ENCODE results near the gene TMCC1.

Gene TMCC1

DNA sequence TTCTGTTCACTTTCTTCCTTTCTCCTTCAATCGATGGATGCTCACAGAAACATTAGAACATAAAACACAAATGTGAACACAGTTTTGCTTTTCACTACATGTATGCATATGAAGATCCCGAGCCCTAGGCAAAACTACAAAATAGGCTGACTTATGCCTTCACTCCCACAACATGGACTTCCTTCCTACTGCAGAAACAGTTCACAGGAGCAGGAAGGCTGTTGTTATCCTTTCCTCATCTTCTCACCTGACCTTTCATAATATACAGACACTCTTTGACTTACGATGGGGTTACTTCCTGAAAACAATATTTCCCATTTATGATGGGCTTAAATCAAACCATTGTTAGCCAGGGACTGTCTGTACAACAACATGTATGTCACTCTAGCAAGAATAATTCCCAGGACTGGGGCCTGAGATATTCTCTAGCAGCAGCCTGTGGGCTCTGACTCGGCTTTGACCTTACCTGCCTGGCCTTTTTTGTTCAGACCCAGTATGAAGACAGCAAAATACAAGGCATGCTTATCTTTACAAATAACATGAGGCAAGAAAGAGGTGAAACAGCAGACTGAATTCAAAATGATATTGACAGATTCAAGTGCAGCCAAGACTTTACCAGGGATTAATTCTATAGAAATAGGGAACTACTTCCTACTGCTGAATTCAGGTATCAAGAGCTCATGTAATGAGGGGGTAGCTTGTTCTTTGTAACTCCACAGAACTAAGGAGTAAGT is 235.2 kb downstream of the TMCC1 start:
- peaks cover 55% of the 10 kb centered on the region for H3K4me1 ChIP-seq (ENCODE audit: control insufficient read depth, insufficient read depth, low read length)

DNA sequence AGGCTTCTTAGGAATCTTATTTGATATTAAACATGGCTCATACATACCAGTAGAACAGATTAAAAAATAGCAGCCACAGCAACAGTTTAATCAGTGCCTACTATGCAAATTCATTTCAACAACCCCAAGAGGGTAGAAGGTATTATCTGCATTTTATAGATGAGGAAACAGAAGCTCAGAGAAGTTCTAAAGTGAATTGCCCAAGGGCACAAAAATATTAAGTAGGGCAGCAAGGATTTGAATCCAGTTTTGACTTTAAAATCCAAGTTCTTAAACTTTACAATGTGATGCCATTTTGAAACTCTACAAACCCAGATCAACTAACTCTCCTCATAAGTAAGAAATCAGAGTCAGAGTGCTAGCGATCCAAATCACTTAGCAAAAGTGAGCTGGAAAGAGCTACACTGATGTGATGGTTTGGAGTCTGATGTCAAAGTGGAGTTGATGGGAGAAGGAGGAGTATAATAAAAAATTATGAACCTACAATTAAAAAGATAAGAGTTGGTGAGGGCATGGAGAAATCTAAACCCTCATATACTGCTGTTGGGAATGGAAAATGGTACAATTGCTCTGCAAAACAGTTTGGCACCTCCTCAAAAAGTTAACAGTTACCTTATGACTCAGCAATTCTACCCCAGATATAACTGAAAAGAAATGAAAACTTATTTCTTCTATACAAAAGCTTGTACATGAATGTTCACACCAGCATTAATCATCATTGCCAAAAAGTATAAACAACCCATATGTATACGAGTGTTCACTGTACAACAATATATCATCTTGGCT is 236.1 kb downstream of the TMCC1 start:
- Histone ChIP-seq H3K4me3 (ENCODE audit: low read length) (no peak overlapping the region), H3K36me3 (ENCODE audit: control insufficient read depth, insufficient read depth, low read length, severe bottlenecking) (peaks cover 32% of the 10 kb centered on the region), H3K9ac (ENCODE audit: low read length) (no peak overlapping the region), H3K4me1 (ENCODE audit: control insufficient read depth, insufficient read depth, low read length) (peaks cover 54% of the 10 kb centered on the region), H3K27me3 (replicated peaks; ENCODE audit: control insufficient read depth, insufficient read depth, low read length) (no peaks in the 10 kb centered on the region), H3K9me3 (ENCODE audit: control insufficient read depth, low read length) (no peaks in the 10 kb centered on the region)
- DNase-seq (ENCODE audit: low read depth): peak; percentile 58

More for the DNA sequence above, 235.2 kb downstream of the TMCC1 start:
- Histone ChIP-seq H3K27me3 (replicated peaks; ENCODE audit: control insufficient read depth, insufficient read depth, low read length) (no peaks in the 10 kb centered on the region), H3K36me3 (ENCODE audit: control insufficient read depth, insufficient read depth, low read length, severe bottlenecking) (peaks cover 30% of the 10 kb centered on the region), H3K4me3 (ENCODE audit: low read length) (no peak overlapping the region), H3K9ac (ENCODE audit: low read length) (no peak overlapping the region), H3K9me3 (ENCODE audit: control insufficient read depth, low read length) (no peaks in the 10 kb centered on the region)
- no peak for DNase-seq (ENCODE audit: low read depth)

- H3K4me1 ChIP-seq (ENCODE audit: control insufficient read depth, insufficient read depth, low read length): peaks cover 56% of the 10 kb centered on the region
- H3K9ac ChIP-seq (ENCODE audit: low read length): no peak overlapping the region
- no peaks in the 10 kb centered on the region for H3K27me3 ChIP-seq (replicated peaks; ENCODE audit: control insufficient read depth, insufficient read depth, low read length)
- no peaks in the 10 kb centered on the region for H3K9me3 ChIP-seq (ENCODE audit: control insufficient read depth, low read length)
- H3K36me3 ChIP-seq (ENCODE audit: control insufficient read depth, insufficient read depth, low read length, severe bottlenecking): peaks cover 30% of the 10 kb centered on the region
- H3K4me3 ChIP-seq (ENCODE audit: low read length): no peak overlapping the region
- DNase-seq (ENCODE audit: low read depth): no peak
Measured at GRCh38 chr3:129656659-129657247, 236.8 kb downstream of the TMCC1 start.

DNA sequence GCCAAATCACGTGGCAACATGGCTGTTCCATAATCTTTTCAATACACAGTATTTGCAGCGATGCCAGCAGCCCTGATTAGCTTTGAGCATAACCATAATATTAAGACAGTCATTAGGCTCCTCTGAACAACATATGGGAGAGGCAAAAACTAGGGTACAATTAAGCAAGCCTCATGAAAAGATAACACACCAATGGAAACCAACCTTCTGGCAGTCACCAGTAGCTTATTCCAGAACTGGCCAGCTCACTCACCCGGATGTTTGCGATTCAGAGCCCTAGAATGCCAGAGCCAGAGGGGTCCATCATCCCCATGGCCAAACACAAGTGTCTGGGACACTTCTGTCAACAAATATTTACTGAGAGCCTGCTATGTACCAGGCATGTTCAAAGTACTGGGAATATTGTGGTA is 238.2 kb downstream of the TMCC1 start:
- no peak for DNase-seq (ENCODE audit: low read depth)

DNA sequence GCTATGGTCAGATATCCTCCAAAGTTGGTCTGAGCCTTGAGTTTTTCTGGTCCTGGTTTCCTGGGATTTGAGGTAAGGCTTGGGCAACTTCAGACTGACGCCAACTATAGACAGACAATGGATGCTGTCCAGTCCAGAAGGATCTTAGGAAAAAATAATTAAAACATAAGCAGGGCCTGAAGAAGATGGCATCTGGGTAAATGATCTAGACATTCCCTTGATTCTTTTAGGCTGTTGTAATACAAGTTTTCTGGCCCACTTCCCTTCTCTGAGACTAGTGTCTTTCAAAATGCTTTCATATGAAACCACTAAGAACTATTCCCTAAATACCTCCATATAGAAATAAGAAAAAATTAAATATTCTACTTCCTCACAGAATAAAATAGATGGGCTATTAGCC is 239.4 kb downstream of the TMCC1 start:
- Histone ChIP-seq H3K9ac (ENCODE audit: low read length) (peak overlapping the region; percentile 35), H3K27me3 (replicated peaks; ENCODE audit: control insufficient read depth, insufficient read depth, low read length) (no peaks in the 10 kb centered on the region), H3K36me3 (ENCODE audit: control insufficient read depth, insufficient read depth, low read length, severe bottlenecking) (peaks cover 30% of the 10 kb centered on the region), H3K4me1 (ENCODE audit: control insufficient read depth, insufficient read depth, low read length) (peaks cover 82% of the 10 kb centered on the region), H3K9me3 (ENCODE audit: control insufficient read depth, low read length) (no peaks in the 10 kb centered on the region), H3K4me3 (ENCODE audit: low read length) (peak overlapping the region; percentile 43)
- peak; percentile 83 for DNase-seq (ENCODE audit: low read depth)

More for the DNA sequence above, 238.2 kb downstream of the TMCC1 start:
- Histone ChIP-seq H3K27me3 (replicated peaks; ENCODE audit: control insufficient read depth, insufficient read depth, low read length) (no peaks in the 10 kb centered on the region), H3K4me1 (ENCODE audit: control insufficient read depth, insufficient read depth, low read length) (peaks cover 70% of the 10 kb centered on the region), H3K4me3 (ENCODE audit: low read length) (no peak overlapping the region), H3K9me3 (ENCODE audit: control insufficient read depth, low read length) (no peaks in the 10 kb centered on the region), H3K36me3 (ENCODE audit: control insufficient read depth, insufficient read depth, low read length, severe bottlenecking) (peaks cover 37% of the 10 kb centered on the region), H3K9ac (ENCODE audit: low read length) (no peak overlapping the region)

DNA sequence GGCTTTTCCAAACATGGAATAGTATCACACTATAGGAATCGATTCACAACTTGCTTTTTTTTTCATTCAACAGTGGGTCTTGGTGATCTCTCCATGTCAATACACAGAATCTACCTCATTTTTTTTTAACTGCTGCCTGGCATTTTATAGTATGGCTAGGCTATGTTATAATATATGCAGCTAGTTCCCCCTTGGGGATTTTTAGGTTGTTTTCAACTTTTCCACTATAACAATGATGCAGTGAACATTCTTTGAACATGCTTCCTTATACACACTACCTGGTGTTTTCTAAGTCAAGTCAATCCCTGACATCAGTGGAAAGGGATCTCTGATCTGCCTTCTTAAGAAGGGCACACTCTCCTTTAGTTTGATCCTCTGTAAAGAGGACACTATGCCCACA is 240.5 kb downstream of the TMCC1 start:
- H3K9me3 ChIP-seq (ENCODE audit: control insufficient read depth, low read length): no peaks in the 10 kb centered on the region
- peaks cover 30% of the 10 kb centered on the region for H3K36me3 ChIP-seq (ENCODE audit: control insufficient read depth, insufficient read depth, low read length, severe bottlenecking)
- no peak overlapping the region for H3K9ac ChIP-seq (ENCODE audit: low read length)
- peaks cover 81% of the 10 kb centered on the region for H3K4me1 ChIP-seq (ENCODE audit: control insufficient read depth, insufficient read depth, low read length)
- no peak overlapping the region for H3K4me3 ChIP-seq (ENCODE audit: low read length)
- no peak for DNase-seq (ENCODE audit: low read depth)
- no peaks in the 10 kb centered on the region for H3K27me3 ChIP-seq (replicated peaks; ENCODE audit: control insufficient read depth, insufficient read depth, low read length)

GRCh38 chr3:129651435-129652202 is 241.9 kb downstream of the TMCC1 start:
- Histone ChIP-seq H3K9ac (ENCODE audit: low read length) (peak overlapping the region; percentile 31), H3K4me1 (ENCODE audit: control insufficient read depth, insufficient read depth, low read length) (peaks cover 67% of the 10 kb centered on the region), H3K4me3 (ENCODE audit: low read length) (no peak overlapping the region), H3K27me3 (replicated peaks; ENCODE audit: control insufficient read depth, insufficient read depth, low read length) (no peaks in the 10 kb centered on the region), H3K9me3 (ENCODE audit: control insufficient read depth, low read length) (no peaks in the 10 kb centered on the region), H3K36me3 (ENCODE audit: control insufficient read depth, insufficient read depth, low read length, severe bottlenecking) (peaks cover 30% of the 10 kb centered on the region)
- DNase-seq (ENCODE audit: low read depth): peak; percentile 75

GRCh38 chr3:129650256-129650872 is 243.1 kb downstream of the TMCC1 start:
- no peaks in the 10 kb centered on the region for H3K9me3 ChIP-seq (ENCODE audit: control insufficient read depth, low read length)
- peaks cover 30% of the 10 kb centered on the region for H3K36me3 ChIP-seq (ENCODE audit: control insufficient read depth, insufficient read depth, low read length, severe bottlenecking)
- H3K4me1 ChIP-seq (ENCODE audit: control insufficient read depth, insufficient read depth, low read length): peaks cover 57% of the 10 kb centered on the region
- peak; percentile 93 for DNase-seq (ENCODE audit: low read depth)
- H3K4me3 ChIP-seq (ENCODE audit: low read length): no peak overlapping the region
- H3K27me3 ChIP-seq (replicated peaks; ENCODE audit: control insufficient read depth, insufficient read depth, low read length): no peaks in the 10 kb centered on the region
- peak overlapping the region; percentile 53 for H3K9ac ChIP-seq (ENCODE audit: low read length)

GRCh38 chr3:129648391-129648790 is 245.1 kb downstream of the TMCC1 start:
- H3K4me3 ChIP-seq (ENCODE audit: low read length): no peak overlapping the region

GRCh38 chr3:129645286-129645685 is 248.2 kb downstream of the TMCC1 start:
- H3K9ac ChIP-seq (ENCODE audit: low read length): no peak overlapping the region
- no peaks in the 10 kb centered on the region for H3K27me3 ChIP-seq (replicated peaks; ENCODE audit: control insufficient read depth, insufficient read depth, low read length)
- no peak overlapping the region for H3K4me3 ChIP-seq (ENCODE audit: low read length)
- DNase-seq (ENCODE audit: low read depth): no peak
- H3K36me3 ChIP-seq (ENCODE audit: control insufficient read depth, insufficient read depth, low read length, severe bottlenecking): peaks cover 4% of the 10 kb centered on the region
- H3K4me1 ChIP-seq (ENCODE audit: control insufficient read depth, insufficient read depth, low read length): peaks cover 11% of the 10 kb centered on the region
- no peaks in the 10 kb centered on the region for H3K9me3 ChIP-seq (ENCODE audit: control insufficient read depth, low read length)

More at GRCh38 chr3:129648391-129648790, 245.1 kb downstream of the TMCC1 start:
- Histone ChIP-seq H3K4me1 (ENCODE audit: control insufficient read depth, insufficient read depth, low read length) (peaks cover 40% of the 10 kb centered on the region), H3K9me3 (ENCODE audit: control insufficient read depth, low read length) (no peaks in the 10 kb centered on the region), H3K27me3 (replicated peaks; ENCODE audit: control insufficient read depth, insufficient read depth, low read length) (no peaks in the 10 kb centered on the region), H3K9ac (ENCODE audit: low read length) (no peak overlapping the region), H3K36me3 (ENCODE audit: control insufficient read depth, insufficient read depth, low read length, severe bottlenecking) (peaks cover 24% of the 10 kb centered on the region)
- DNase-seq (ENCODE audit: low read depth): no peak

Data from adipocyte (in vitro differentiated cells).